ENCODE results near the gene PNMA3.

- TF ChIP-seq EZH2 (IDR thresholded peaks at IDR 0.05), result no peak
- no peak for TF ChIP-seq POLR2AphosphoS5 (IDR thresholded peaks at IDR 0.05; ENCODE audit: borderline replicate concordance, low read depth, low read length)
- TF ChIP-seq FOXP2 (optimal IDR thresholded peaks at IDR 0.05; ENCODE audit: control extremely low read depth, extremely low read length, insufficient read depth), result no peak
Measured at GRCh38 chrX:153052534-153052933, 3.7 kb upstream of the PNMA3 start.

Measured in SK-N-MC (cell line).